Stimulated activated CD4-positive, alpha-beta T cell treated with anti-CD3 and anti-CD28 coated beads, TNF-alpha, amount 100 ng/mL, for 4 hours (primary cell): ENCODE measurements around the gene EDARADD.
A peak's percentile ranks its signal among the peaks of the same experiment; 100 is the strongest.
"Not testable (repeated sequence)": the region's sequence is repeated elsewhere in the genome, so short reads cannot be mapped to it uniquely, and the experiment has no call there.

Source experiments
- DNase-seq, 3 experiments: peaks; one replicate each; pipeline ENCODE4 v3.0.0-alpha.2; 2020; ENCODE audit warnings: low read depth in 3 of 3

Gene EDARADD

GRCh38 chr1:236433819-236434315 is 39.8 kb downstream of the EDARADD start:
- no peak for DNase-seq

DNA sequence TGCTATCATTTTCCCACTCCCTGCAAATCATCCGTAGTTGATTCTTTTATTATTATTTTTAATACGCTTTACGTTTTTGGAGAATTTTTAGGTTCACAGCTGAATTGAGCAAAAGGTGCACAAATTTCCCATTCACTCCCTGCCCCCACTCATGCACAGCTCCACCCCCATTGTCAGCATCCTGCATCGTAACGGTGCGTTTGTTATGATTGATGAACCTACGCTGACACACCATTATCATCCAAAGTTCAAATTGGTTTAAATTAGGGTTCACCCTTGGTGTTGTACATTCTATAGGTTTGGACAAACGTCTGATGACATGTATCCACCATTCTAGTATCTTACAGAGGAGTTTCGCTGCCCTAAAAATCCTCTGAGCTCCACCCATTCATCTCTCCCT is 44.5 kb downstream of the EDARADD start:
- DNase-seq = no peak

GRCh38 chr1:236440373-236440772 is 46.3 kb downstream of the EDARADD start:
- no peak for DNase-seq

GRCh38 chr1:236450779-236451178 is 56.7 kb downstream of the EDARADD start:
- no peak for DNase-seq

GRCh38 chr1:236451796-236452373 is 57.8 kb downstream of the EDARADD start:
- DNase-seq = peak in 2 of 3 experiments; percentile 3 to 7

DNA sequence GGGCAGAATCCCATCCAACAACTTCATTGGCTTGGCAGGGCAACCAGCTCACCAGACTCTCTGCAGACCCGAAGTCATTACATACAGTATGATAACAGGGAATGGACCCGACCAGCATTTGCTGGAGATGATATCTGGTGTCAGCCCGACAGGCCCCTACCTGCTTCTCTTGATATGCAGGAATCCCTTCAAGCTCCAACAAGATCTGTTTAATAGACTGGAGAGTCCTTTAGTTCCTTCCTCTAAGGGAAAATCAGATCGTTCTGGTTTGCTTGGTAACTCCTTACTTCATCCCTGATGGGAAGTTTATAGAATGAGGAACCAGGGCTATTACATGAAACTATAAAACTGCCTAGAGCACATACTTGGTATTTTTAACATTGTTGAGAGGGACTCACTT is 61.2 kb downstream of the EDARADD start:
- DNase-seq = no peak

- no peak for DNase-seq
Measured at GRCh38 chr1:236457775-236458174, 63.7 kb downstream of the EDARADD start.

DNA sequence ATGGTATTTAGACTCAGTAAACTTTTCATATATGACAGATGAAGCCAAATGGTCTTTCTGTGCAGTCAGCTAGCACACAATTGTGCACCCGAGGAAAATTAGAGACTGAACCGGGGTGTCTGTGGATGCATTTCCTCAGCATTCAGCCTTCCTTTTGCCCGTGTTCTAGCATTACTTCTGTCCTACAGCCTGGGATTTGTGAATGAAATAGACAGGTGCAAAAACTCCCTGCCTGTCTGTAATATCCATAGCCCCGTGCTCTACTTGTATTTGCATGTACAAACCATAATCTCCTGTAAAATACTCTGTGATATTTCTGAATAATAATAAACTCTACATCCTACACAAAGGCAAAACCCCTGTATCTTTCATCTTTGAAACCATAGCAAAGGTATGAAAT is 64.9 kb downstream of the EDARADD start:
- DNase-seq = no peak

DNA sequence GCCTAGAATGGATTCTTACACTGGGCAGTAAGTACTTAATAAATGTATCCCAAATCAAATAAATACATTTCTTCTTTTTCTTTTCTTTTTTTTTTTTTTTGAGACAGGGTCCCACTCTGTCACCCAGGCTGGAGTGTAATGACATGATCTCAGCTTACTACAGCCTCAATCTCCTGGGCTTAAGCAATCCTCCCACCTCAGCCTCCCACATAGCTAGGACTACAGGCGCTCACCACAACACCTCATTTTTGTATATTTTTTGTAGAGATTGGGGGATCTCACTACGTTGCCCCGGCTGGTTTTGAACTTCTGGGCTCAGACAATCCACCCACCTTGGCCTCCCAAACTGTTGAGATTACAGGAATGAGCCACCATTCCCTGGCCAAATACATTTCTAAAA is 66.0 kb downstream of the EDARADD start:
- no peak for DNase-seq

GRCh38 chr1:236464197-236464596 is 70.1 kb downstream of the EDARADD start:
- not testable (repeated sequence) for DNase-seq

DNA sequence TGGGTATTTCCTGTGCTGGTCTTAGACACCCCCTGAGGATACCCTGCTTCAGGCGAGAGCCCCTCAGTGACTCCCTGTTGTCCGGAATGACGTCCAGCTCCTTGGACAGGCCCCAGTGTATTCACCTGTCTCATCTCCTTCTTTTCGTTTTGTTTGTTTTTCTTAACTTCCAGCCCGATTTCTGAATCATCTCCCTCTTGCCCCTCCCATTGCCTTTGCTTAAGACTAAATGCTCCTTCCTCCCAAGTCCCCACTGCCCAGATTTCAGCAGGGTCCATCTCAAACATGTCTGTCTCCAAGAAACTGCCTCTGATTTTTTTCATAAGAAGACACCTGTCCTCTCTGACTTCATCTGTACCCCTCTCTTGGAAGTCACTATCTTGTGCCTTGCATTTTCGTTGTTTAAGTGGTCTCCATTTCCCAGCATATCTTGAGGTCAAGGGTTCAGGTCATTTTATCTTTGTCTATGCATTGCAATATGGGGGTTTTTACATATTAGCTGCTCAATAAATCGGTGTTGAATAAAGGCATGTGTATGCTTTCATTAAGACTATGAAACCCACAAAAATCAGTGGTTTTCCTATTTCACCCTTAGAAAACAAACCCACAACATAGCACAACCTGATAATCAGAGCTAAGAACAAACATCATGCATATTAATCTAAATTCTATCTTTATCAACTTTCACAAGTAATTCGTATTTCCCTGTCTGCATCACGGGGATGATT is 71.3 kb downstream of the EDARADD start:
- DNase-seq = no peak

- no peak for DNase-seq
Measured at GRCh38 chr1:236465959-236466303, 71.8 kb downstream of the EDARADD start.

GRCh38 chr1:236467327-236467641 is 73.2 kb downstream of the EDARADD start:
- DNase-seq = no peak

GRCh38 chr1:236468625-236469024 is 74.5 kb downstream of the EDARADD start:
- no peak for DNase-seq

DNA sequence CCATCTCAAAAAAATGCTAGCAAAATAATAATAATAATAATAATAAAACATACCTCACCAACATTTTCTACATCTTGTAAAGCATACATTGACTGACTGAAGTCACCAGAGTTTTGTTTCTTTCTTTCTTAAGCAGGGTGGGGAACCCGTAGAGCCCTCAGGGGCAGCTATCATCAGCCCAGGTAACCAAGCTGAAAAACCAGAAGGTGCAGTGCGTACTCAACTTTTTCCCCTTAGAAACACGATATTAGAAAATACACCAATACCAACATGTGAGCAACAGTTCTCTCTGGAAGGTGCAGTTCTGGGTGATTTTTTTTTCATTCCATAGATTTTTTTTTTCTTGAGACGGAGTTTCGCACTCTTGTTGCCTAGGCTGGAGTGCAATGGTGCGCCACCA is 75.4 kb downstream of the EDARADD start:
- no peak for DNase-seq

DNA sequence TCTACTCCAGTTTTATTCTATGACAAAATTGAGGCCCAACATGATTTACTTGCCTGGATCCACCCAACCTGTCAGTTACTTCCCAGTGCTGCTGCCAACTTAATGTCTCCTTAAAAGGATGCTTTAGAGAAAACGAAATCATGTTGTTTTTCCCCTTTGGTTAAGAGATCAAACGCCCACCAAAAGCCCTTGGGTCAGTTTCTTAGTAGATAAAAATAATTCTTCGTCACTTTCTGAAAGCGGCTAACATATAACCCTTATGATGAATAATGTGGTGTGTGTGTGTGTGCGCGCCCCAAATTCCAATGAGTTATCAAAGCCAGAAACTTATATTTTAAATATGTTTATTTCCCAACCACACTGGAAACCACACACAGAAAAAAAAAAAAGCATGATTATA is 77.0 kb downstream of the EDARADD start:
- DNase-seq = no peak

DNA sequence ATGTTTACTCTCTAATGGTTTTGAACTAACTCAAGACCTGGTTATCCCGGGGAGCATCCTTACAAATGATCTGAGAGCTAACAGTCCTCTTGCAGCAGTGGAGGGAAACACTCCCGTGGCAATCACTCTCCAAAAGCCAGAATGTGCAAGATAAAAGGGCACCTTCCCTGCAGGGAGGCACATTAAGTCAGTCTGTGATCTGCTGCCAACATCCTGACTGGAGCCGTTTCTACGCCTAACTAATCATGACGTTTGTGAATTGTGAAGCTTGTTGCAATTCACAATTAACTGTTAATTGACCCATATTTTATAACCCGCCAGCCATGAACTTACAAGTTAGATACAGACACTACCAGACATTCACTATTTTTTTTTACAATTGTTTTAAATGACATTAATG is 77.6 kb downstream of the EDARADD start:
- no peak for DNase-seq

DNA sequence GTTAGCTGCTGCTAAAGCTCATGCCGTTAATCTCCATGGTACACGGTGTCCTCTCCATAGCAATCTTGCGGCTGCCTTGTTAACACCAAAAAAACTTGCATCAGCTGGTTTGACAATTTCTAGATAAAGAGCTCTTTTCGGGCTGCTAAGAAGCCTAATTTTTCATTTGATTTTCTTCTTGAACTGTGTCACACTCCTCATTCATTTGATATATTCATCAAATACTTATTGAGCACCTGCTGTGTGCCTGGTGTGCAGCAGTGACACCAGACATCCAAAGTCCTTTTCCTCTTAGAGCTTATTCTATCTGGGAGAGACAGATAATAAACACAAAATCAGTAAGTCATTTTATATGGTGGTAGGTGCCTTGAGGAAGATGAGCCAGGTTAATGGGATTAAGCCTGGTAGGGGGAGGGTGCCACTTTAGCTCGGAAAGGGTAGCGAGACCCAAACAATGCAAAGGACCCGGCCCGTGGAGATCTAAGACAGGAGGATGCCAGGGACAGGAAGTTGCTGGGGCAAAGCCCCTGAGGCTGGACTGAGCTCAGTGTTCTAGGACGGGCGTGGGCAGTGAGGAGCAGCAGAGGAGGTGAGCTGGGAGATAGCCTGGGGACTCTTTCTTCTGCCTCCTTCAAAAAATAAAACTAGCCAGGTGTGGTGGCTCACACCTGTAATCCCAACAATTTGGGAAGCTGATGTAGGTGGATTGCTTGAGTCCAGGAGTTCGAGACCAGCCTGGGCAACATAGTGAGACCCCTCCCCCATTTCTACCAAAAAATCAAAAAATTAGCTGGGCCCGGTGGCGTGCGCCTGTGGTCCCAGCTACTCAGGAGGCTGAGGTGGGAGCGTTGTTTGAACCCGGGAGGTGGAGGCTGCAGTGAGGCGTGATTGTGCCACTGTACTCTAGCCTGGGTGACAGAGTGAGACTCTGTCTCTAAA is 79.0 kb downstream of the EDARADD start:
- no peak for DNase-seq

DNA sequence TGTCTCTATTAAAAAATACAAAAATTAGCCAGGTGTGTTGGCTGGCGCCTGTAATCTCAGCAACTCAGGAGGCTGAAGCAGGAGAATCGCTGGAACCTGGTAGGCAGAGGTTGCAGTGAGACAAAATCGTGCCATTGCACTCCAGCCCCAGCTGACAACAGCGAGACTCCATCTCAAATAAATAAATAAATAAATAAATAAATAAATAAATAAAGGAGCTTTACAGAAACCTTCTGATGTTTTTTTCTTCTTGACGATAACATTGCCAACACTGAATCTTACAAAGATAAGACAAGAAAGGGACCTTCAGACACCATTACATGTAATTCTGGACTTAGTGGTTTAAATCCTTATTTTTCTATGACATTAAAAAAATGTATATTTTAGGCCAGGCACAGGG is 81.9 kb downstream of the EDARADD start:
- no peak for DNase-seq

DNA sequence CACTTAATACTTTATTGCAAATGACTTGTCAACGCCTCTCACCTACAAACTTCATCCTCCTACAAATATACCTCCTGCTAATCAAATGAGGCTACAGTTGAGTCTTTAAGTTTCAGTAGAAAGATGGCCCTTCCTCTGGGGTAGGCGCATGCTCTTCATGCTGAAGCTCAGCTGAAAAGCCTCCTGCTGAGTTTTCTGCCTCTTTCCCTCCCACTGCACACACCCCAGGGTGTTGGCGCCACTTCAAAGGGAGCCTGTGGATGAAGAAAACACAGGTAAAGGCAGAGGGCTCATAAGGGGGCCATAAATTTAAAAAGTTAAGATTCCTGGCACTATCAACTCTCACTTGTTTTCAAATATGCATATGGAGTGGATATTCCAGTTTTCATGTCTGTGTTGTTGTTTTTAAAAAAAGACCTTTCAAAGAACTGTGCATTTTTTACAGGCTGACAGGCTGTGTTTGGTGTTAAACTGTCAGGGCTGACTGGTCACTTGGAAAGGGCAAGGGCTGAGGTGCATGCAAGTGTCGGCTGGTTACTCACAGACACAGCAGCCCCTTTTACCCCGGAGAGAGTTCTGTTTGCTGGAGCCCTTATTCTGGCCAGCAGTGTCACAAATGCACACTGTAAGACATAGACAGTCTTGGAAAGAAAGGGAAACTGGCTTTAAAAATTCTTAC is 86.8 kb downstream of the EDARADD start:
- DNase-seq = no peak

GRCh38 chr1:236484310-236484971 is 90.4 kb downstream of the EDARADD start:
- no peak for DNase-seq
